ENCODE measurements around the gene FHIT. TPM values are rescaled to one million over a fixed set of nuclear protein-coding genes. Genes with fewer than 3 reads are reported as not detected.

The FHIT gene
- total and polyA plus RNA-seq, 10 of the 15 experiments (the other 5 are each of a cell fraction or from before 2014, with no cell fraction given), result 4.2 to 14.9 (median 9.4) TPM

GRCh38 chr3:60189304-60189703 is 1061.9 kb downstream of the FHIT start:
- Histone ChIP-seq H3K4me3 (no peak overlapping the region), H3K9ac (ENCODE audit: control insufficient read depth, insufficient read depth, low read length) (no peak overlapping the region), H3K27me3 (replicated peaks in 1 of 2; ENCODE audit: control insufficient read depth in 2 of 2, insufficient read depth in 2 of 2, low read length in 1 of 2) (no peaks in the 10 kb centered on the region), H3K79me2 (ENCODE audit: control insufficient read depth, insufficient read depth, low read length) (no peaks in the 10 kb centered on the region), H4K20me1 (ENCODE audit: control insufficient read depth, insufficient read depth) (no peaks in the 10 kb centered on the region), H3K27ac (ENCODE audit: control insufficient read depth, insufficient read depth) (no peak overlapping the region), H3K9me3 (replicated peaks; ENCODE audit: control insufficient read depth, insufficient read depth, low read length) (no peaks in the 10 kb centered on the region), H3K36me3 (ENCODE audit: control insufficient read depth in 2 of 2, insufficient read depth in 2 of 2, low read length in 1 of 2) (no peaks in the 10 kb centered on the region), H3K4me2 (ENCODE audit: control insufficient read depth, insufficient read depth) (no peak overlapping the region), H2AFZ (ENCODE audit: control insufficient read depth, low read depth, low read length) (no peak overlapping the region), H3K4me1 (ENCODE audit: control insufficient read depth, insufficient read depth, low read length) (0 out of 2 replicates have a peak, but pooled peaks cover 3% of the 10 kb centered on the region)
- FAIRE-seq, result no peak
- in situ Hi-C loops (cut with MboI), result no loop called here
- no peak for DNase-seq (ENCODE audit: low read depth, low spot score)
- intact Hi-C loops (cut with micrococcal nuclease; ENCODE audit: unreplicated experiment), result no loop called here
- RAD21 ChIA-PET (ENCODE audit: unreplicated experiment), result no interaction called here
- SMC1A ChIA-PET (ENCODE audit: uncharacterized antibody, unreplicated experiment), result no interaction called here
- CTCF ChIA-PET, result no interaction called here
- ATAC-seq, result no peak
- WGBS (ENCODE audit: insufficient coverage, insufficient replicate concordance, low lambda C conversion rate, missing lambda C conversion rate), result 48% methylated on average over 3 of the region's 3 CpGs
- no TSS peak for BruUV-seq (replicated peaks)
- TF ChIP-seq TAF1 (IDR thresholded peaks at IDR 0.05; ENCODE audit: borderline replicate concordance, low read depth, low read length), result no peak
- TF ChIP-seq ZBED1 (IDR thresholded peaks at IDR 0.05; ENCODE audit: borderline replicate concordance), result no peak
- TF ChIP-seq CHD2 (IDR thresholded peaks at IDR 0.05; ENCODE audit: borderline replicate concordance, low read depth, low read length), result no peak
- TF ChIP-seq BCL3 (IDR thresholded peaks at IDR 0.05; ENCODE audit: borderline replicate concordance, insufficient read depth, low read depth, low read length, poor library complexity, severe bottlenecking), result no peak
- no peak for TF ChIP-seq MAX (IDR thresholded peaks at IDR 0.05; ENCODE audit: low read depth, low read length)
- TF ChIP-seq NR2C1 (IDR thresholded peaks at IDR 0.05), result no peak
- no peak for TF ChIP-seq POU2F2 (IDR thresholded peaks at IDR 0.05; ENCODE audit: borderline replicate concordance, low read depth, low read length)
- TF ChIP-seq CBX3 (IDR thresholded peaks at IDR 0.05; ENCODE audit: borderline replicate concordance, low read depth), result no peak
- no peak for TF ChIP-seq ZNF622 (IDR thresholded peaks at IDR 0.05)
- TF ChIP-seq MYB (IDR thresholded peaks at IDR 0.05; ENCODE audit: borderline replicate concordance, low read depth, low read length), result no peak
- TF ChIP-seq POLR2A (IDR thresholded peaks at IDR 0.05; ENCODE audit: low read depth, low read length), result no peak
- no peak for TF ChIP-seq IRF4 (IDR thresholded peaks at IDR 0.05; ENCODE audit: low read depth, low read length)
- TF ChIP-seq PAX8 (IDR thresholded peaks at IDR 0.05), result no peak
- no peak for TF ChIP-seq BHLHE40 (IDR thresholded peaks at IDR 0.05; ENCODE audit: borderline replicate concordance in 1 of 2, low read depth in 2 of 2, low read length in 1 of 2)
- no peak for TF ChIP-seq MLLT1 (IDR thresholded peaks at IDR 0.05)
- TF ChIP-seq USF1 (IDR thresholded peaks at IDR 0.05; ENCODE audit: borderline replicate concordance, extremely low read length, insufficient read depth, low read depth, low read length), result no peak
- POLR2A ChIA-PET, result no interaction called here
